Right lobe of liver (tissue), 4 donors: Measurements from ENCODE around the gene KDELR3.

Experiments used
- POLR2A ChIP-seq: fragments of 450-650 bp; IDR thresholded peaks from one replicate; pipeline ENCODE4 v1.6.1; 2017; ENCODE audit warnings: antibody characterized with exemption, mild to moderate bottlenecking
- TF ChIP-seq, protein P1 (sequence below), 4 donors: fragments of 200-600 bp in 3 of 4; fragments of 450-650 bp in 1 of 4; IDR thresholded peaks; one replicate each; pipeline versions ENCODE4 v1.5.1 to v1.8.0; 2016 to 2022; ENCODE audit warnings: antibody characterized with exemption in 4 of 4, mild to moderate bottlenecking in 2 of 4
- donor health status: DM: no; HTN: no; CAD: no.
- donor health status: DM: no; HTN: no; CAD: no.
- donor health status: DM: no; HTN: yes; CAD: no.

DNA sequence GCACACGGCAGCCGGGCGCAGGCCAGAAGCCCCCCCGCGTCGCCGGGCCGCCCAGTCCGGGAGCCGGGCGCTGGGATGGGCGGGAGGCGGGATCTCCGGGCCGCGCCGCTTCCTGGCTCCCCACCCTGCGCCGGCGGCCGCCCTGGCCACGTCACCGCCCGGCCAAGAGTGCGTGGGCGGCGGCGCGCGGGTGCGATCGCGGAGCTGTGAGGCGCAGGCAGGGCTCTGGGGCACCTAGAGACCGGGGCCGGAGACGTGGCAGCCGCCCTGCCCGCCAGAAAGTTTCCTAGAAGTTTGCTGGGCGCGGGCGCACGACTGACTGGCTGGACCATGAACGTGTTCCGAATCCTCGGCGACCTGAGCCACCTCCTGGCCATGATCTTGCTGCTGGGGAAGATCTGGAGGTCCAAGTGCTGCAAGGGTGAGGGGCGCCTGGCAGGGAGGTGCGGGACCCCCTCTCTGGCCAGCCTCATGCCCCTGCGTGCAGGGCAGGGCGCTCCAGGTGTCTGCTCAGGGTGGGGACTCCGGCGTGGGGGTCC lies at the start of gene KDELR3:
- peak; percentile 68 for TF ChIP-seq POLR2A
- TF ChIP-seq, protein P1, sequence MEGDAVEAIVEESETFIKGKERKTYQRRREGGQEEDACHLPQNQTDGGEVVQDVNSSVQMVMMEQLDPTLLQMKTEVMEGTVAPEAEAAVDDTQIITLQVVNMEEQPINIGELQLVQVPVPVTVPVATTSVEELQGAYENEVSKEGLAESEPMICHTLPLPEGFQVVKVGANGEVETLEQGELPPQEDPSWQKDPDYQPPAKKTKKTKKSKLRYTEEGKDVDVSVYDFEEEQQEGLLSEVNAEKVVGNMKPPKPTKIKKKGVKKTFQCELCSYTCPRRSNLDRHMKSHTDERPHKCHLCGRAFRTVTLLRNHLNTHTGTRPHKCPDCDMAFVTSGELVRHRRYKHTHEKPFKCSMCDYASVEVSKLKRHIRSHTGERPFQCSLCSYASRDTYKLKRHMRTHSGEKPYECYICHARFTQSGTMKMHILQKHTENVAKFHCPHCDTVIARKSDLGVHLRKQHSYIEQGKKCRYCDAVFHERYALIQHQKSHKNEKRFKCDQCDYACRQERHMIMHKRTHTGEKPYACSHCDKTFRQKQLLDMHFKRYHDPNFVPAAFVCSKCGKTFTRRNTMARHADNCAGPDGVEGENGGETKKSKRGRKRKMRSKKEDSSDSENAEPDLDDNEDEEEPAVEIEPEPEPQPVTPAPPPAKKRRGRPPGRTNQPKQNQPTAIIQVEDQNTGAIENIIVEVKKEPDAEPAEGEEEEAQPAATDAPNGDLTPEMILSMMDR (IDR thresholded peaks at IDR 0.05) = no peak
